OCI-LY1 (cell line): ENCODE measurements around the gene YIPF5.

Experiments used
- H2AFZ ChIP-seq: fragments of 200-600 bp; sonication (generic), shearing (Covaris generic); 2 replicates; pipeline ENCODE4 v1.6.0; 2014; ENCODE audit warnings: antibody characterized with exemption, mild to moderate bottlenecking, low read length
- H3F3A ChIP-seq: fragments of 200-600 bp; sonication (generic), shearing (Covaris generic); 2 replicates; pipeline ENCODE4 v1.6.0; 2014; ENCODE audit warnings: mild to moderate bottlenecking, antibody characterized with exemption, low read length, moderate library complexity; ENCODE audit not compliant: insufficient read depth
- H3K27ac ChIP-seq: fragments of 200-600 bp; sonication (generic); 2 replicates; pipeline ENCODE4 v1.5.1; 2014; ENCODE audit warnings: low read length, mixed run types, mild to moderate bottlenecking, low read depth; ENCODE audit not compliant: poor library complexity, severe bottlenecking
- H3K27me3 ChIP-seq: fragments of 200-600 bp; sonication (generic); 2 replicates; pipeline ENCODE4 v1.6.0; 2014; ENCODE audit warnings: antibody characterized with exemption, mild to moderate bottlenecking, low read length, moderate library complexity; ENCODE audit not compliant: insufficient read depth
- H3K36me3 ChIP-seq: fragments of 200-600 bp; sonication (generic); 2 replicates; pipeline ENCODE4 v1.6.1; 2014; ENCODE audit warnings: mild to moderate bottlenecking, antibody characterized with exemption, low read length, moderate library complexity, mixed read lengths; ENCODE audit not compliant: insufficient read depth
- H3K4me1 ChIP-seq: fragments of 200-600 bp; sonication (generic); 2 replicates; pipeline ENCODE4 v1.5.1; 2014; ENCODE audit warnings: mild to moderate bottlenecking, low read length, moderate library complexity; ENCODE audit not compliant: insufficient read depth, severe bottlenecking
- H3K4me2 ChIP-seq: fragments of 200-600 bp; sonication (generic), shearing (Covaris generic); 2 replicates; pipeline ENCODE4 v1.6.1; 2014; ENCODE audit warnings: low read length
- H3K4me3 ChIP-seq: fragments of 200-600 bp; sonication (generic); 2 replicates; pipeline ENCODE4 v1.5.1; 2014; ENCODE audit warnings: low read length, low read depth, mild to moderate bottlenecking, mixed read lengths; ENCODE audit not compliant: poor library complexity, severe bottlenecking
- H3K79me2 ChIP-seq: fragments of 200-600 bp; shearing (Covaris generic); 2 replicates; pipeline ENCODE4 v1.6.1; 2016; ENCODE audit warnings: mixed run types, low read length, mixed read lengths; ENCODE audit not compliant: insufficient read depth
- H3K9ac ChIP-seq: fragments of 200-600 bp; sonication (generic), shearing (Covaris generic); 2 replicates; pipeline ENCODE4 v1.6.1; 2014; ENCODE audit warnings: mild to moderate bottlenecking, low read length, mixed read lengths
- H3K9me2 ChIP-seq: fragments of 200-600 bp; sonication (generic), shearing (Covaris generic); 2 replicates; pipeline ENCODE4 v1.6.1; 2014; ENCODE audit warnings: low read depth, mild to moderate bottlenecking, low read length, mixed read lengths
- H3K9me3 ChIP-seq: fragments of 200-600 bp; shearing (Covaris generic); 2 replicates; pipeline ENCODE4 v1.6.1; 2014; ENCODE audit warnings: low read length, mixed read lengths
- H4K20me1 ChIP-seq: fragments of 200-600 bp; sonication (generic), shearing (Covaris generic); 2 replicates; pipeline ENCODE4 v1.6.0; 2016; ENCODE audit warnings: mild to moderate bottlenecking, low read length; ENCODE audit not compliant: insufficient read depth
- CTCF ChIP-seq: fragments of 200-600 bp; sonication (generic), shearing (Covaris generic); IDR thresholded peaks from 2 replicates; pipeline ENCODE4 v1.5.1; 2017; ENCODE audit warnings: mild to moderate bottlenecking, antibody characterized with exemption, low read length, moderate library complexity, mixed read lengths
- EZH2 ChIP-seq: fragments of 200-600 bp; sonication (generic), shearing (Covaris generic); IDR thresholded peaks from 2 replicates; pipeline ENCODE4 v1.8.0; 2017; ENCODE audit warnings: borderline replicate concordance, mixed run types, mild to moderate bottlenecking, antibody characterized with exemption, low read length, moderate library complexity, mixed read lengths

YIPF5 gene

GRCh38 chr5:144179226-144179625 is 8.8 kb upstream of the YIPF5 start:
- no peaks in the 10 kb centered on the region for H3K4me1 ChIP-seq
- H3K79me2 ChIP-seq: no peaks in the 10 kb centered on the region
- H3K9ac ChIP-seq: no peak overlapping the region
- H3K27me3 ChIP-seq: no peaks in the 10 kb centered on the region
- no peaks in the 10 kb centered on the region for H3K9me3 ChIP-seq
- no peaks in the 10 kb centered on the region for H3K9me2 ChIP-seq
- H3K36me3 ChIP-seq: no peaks in the 10 kb centered on the region
- H4K20me1 ChIP-seq: no peaks in the 10 kb centered on the region
- no peak overlapping the region for H2AFZ ChIP-seq
- H3K4me2 ChIP-seq: no peak overlapping the region
- TF ChIP-seq CTCF (no peak), EZH2 (no peak)
- H3K4me3 ChIP-seq: no peak overlapping the region
- no peak overlapping the region for H3K27ac ChIP-seq
- no peaks in the 10 kb centered on the region for H3F3A ChIP-seq

GRCh38 chr5:144177548-144177947 is 7.1 kb upstream of the YIPF5 start:
- Histone ChIP-seq H3K9me3 (no peaks in the 10 kb centered on the region), H3K4me3 (no peak overlapping the region), H3K4me1 (no peaks in the 10 kb centered on the region), H2AFZ (no peak overlapping the region), H3K9ac (no peak overlapping the region), H3K36me3 (no peaks in the 10 kb centered on the region), H3K27ac (no peak overlapping the region), H3K4me2 (no peak overlapping the region), H3K79me2 (no peaks in the 10 kb centered on the region), H4K20me1 (no peaks in the 10 kb centered on the region), H3K27me3 (no peaks in the 10 kb centered on the region), H3F3A (no peaks in the 10 kb centered on the region), H3K9me2 (no peaks in the 10 kb centered on the region)
- TF ChIP-seq EZH2 (no peak), CTCF (no peak)

- Histone ChIP-seq H3K4me2 (no peak overlapping the region), H4K20me1 (no peaks in the 10 kb centered on the region), H3K9ac (no peak overlapping the region), H3K9me3 (no peaks in the 10 kb centered on the region), H3K27ac (no peak overlapping the region), H3K79me2 (peaks cover 13% of the 10 kb centered on the region), H3K36me3 (peaks cover 3% of the 10 kb centered on the region; the same call in 1 of the 2 replicates), H3K9me2 (no peaks in the 10 kb centered on the region), H2AFZ (no peak overlapping the region), H3F3A (no peaks in the 10 kb centered on the region), H3K27me3 (no peaks in the 10 kb centered on the region), H3K4me1 (peaks cover 21% of the 10 kb centered on the region), H3K4me3 (no peak overlapping the region)
- TF ChIP-seq CTCF: no peak
Observed at GRCh38 chr5:144173766-144174165, 3.3 kb upstream of the YIPF5 start.
